Measurements from ENCODE around the gene CCDC47.

- no peak for TF ChIP-seq MAX (IDR thresholded peaks at IDR 0.05)
- no peak for TF ChIP-seq POLR2A (IDR thresholded peaks at IDR 0.05; ENCODE audit: borderline replicate concordance, extremely low read depth, insufficient read depth, insufficient read length)
These were observed 76.9 kb downstream of the CCDC47 start for GRCh38 chr17:63696381-63696961.
